Naive thymus-derived CD8-positive, alpha-beta T cell (primary cell): ENCODE measurements around the gene TRIP10. TPM values are rescaled to one million over a fixed set of nuclear protein-coding genes. Genes with fewer than 3 reads are reported as not detected.
"Not testable (repeated sequence)": the region's sequence is repeated elsewhere in the genome, so short reads cannot be mapped to it uniquely, and the experiment has no call there.

ENCODE experiments used
- ATAC-seq, 2 donors: fragments of 150-1000 bp; cut with Tn5 transposase in 1 of 2; sonication (Bioruptor Pico), chemical (Tn5 transposase) in 1 of 2; 1 replicate in 1 of 2; 2 replicates in 1 of 2; pipeline ENCODE4 v1.10.0; 2021; ENCODE audit warnings: mild to moderate bottlenecking in 2 of 2, moderate library complexity in 2 of 2
- POLR2A ChIA-PET: fragments of 350-600 bp; sonication (Branson Sonifier 250); formaldehyde crosslinking; loops from one replicate; lab custom pipeline; 2021; ENCODE audit warnings: antibody characterized with exemption; lab: Charles Lee
- DNase-seq, 10 donors: peaks; one replicate each; pipeline versions ENCODE4 v3.0.0 to v3.0.0-alpha.2; 2020 to 2022
- H3K27ac Mint-ChIP-seq, 10 donors: one replicate each; pipeline ENCODE4 v1.8.0; 2020 to 2022; ENCODE audit warnings: mild to moderate bottlenecking in 10 of 10, mixed read lengths in 10 of 10, moderate library complexity in 4 of 10, inconsistent platforms in 1 of 10
- H3K27me3 Mint-ChIP-seq, 5 donors: one replicate each; pipeline ENCODE4 v1.8.0; 2021 to 2022; ENCODE audit warnings: mixed read lengths in 5 of 5
- H3K36me3 Mint-ChIP-seq, 3 donors: one replicate each; pipeline ENCODE4 v1.8.0; 2020 to 2022; ENCODE audit warnings: mixed read lengths in 3 of 3, mild to moderate bottlenecking in 2 of 3, inconsistent platforms in 1 of 3
- H3K4me1 Mint-ChIP-seq, 4 donors: one replicate each; pipeline ENCODE4 v1.8.0; 2021 to 2022; ENCODE audit warnings: mixed read lengths in 4 of 4
- H3K4me3 Mint-ChIP-seq, 10 donors: one replicate each; pipeline ENCODE4 v1.8.0; 2020 to 2022; ENCODE audit warnings: mild to moderate bottlenecking in 10 of 10, mixed read lengths in 10 of 10, moderate library complexity in 6 of 10, inconsistent platforms in 1 of 10
- H3K9me3 Mint-ChIP-seq, 9 donors: one replicate each; pipeline ENCODE4 v1.8.0; 2020 to 2022; ENCODE audit warnings: mixed read lengths in 9 of 9, mild to moderate bottlenecking in 3 of 9, inconsistent platforms in 1 of 9, moderate library complexity in 1 of 9
- microRNA-seq: library from miRNA; unstranded; fragments of <30 nt; microRNA quantifications from one replicate; pipeline ENCODE4 v1.2.0, GENCODE V29; 2022; ENCODE audit warnings: borderline microRNAs expressed
- polyA plus RNA-seq, 3 donors: library from polyadenylated mRNA; unstranded; fragments of 300-500 nt; fragmentation: Illumina TruSeq; gene quantifications; one replicate each; pipeline ENCODE4 v1.2.3, GENCODE V29; 2021
- total RNA-seq, 8 experiments: library from RNA in 2 of 8; stranded (reverse) in 2 of 8; gene quantifications; one replicate each; pipeline ENCODE4 v1.2.3 and lab custom pipeline; 2021 to 2026

Gene TRIP10
- total and polyA plus RNA-seq, 5 experiments from 2014 or later, result 0.64 to 5.3 (median 1.0) TPM

- H3K4me3 Mint-ChIP-seq, result peak overlapping the region; percentile 85 to 99 (median 88)
- peaks cover 0 to 28% (median 0%) of the 10 kb centered on the region in 3 donors for H3K36me3 Mint-ChIP-seq
- DNase-seq, ATAC-seq, H3K9me3 Mint-ChIP-seq, H3K27me3 Mint-ChIP-seq: not testable (repeated sequence)
- peaks cover 42 to 86% (median 83%) of the 10 kb centered on the region in 4 donors for H3K4me1 Mint-ChIP-seq
- peak overlapping the region; percentile 91 to 99 (median 97) for H3K27ac Mint-ChIP-seq
- POLR2A ChIA-PET, result interaction anchor here (0.6 to 5.8 kb wide), 11 partner anchors 9 to 1012 kb away, joined by 3 to 109 read pairs (median 10); partner anchors contain the start of genes GPR108, SH2D3A and VAV1
Measured at GRCh38 chr19:6800160-6800790, 60.8 kb downstream of the TRIP10 start.

DNA sequence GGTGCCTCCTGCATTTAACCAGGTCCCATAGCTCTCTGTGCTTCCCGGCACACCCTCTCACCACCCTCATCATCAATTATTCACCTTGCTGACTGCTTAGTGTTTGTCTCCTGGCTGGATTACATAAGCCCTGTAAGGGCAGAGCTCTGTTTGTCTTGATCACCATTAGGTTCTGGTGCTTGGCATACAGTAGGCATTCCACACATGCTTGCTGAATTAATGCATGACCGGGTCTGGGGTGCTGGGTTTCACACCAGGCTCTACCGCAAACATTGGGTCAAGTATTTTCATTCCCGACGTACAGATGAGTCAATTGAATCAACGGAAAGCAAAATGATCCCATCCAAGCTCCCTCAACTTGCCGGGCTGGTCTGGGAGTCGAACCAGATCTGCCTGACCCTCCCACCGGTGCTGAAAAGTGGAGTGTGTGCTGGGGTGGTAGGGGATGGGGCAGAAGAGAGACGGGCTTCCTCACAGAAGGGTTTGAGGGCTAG, 61.6 kb downstream of the TRIP10 start:
- H3K27ac Mint-ChIP-seq, result peak overlapping the region; percentile 91 to 99 (median 97)
- POLR2A ChIA-PET, result interaction anchor here (0.9 to 5.8 kb wide), 14 partner anchors 10 to 90 kb away, joined by 3 to 109 read pairs (median 6); partner anchors contain the start of genes GPR108, SH2D3A and VAV1
- DNase-seq, result peak in 1 of 10 donors; percentile 7
- peaks cover 0 to 22% (median 0%) of the 10 kb centered on the region in 3 donors for H3K36me3 Mint-ChIP-seq
- H3K27me3 Mint-ChIP-seq, result peaks cover 0 to 2% (median 0%) of the 10 kb centered on the region in 5 donors
- H3K4me3 Mint-ChIP-seq, result peak overlapping the region; percentile 85 to 99 (median 88)
- H3K4me1 Mint-ChIP-seq, result peaks cover 38 to 79% (median 76%) of the 10 kb centered on the region in 4 donors
- peak in 1 of 2 donors; percentile 2 for ATAC-seq
- H3K9me3 Mint-ChIP-seq, result no peaks in the 10 kb centered on the region

Small RNA genes within 50 kb of the gene (microRNA-seq; reads per million reads assigned to microRNA genes)
- not detected for gene MIR6791

Other genes starting within 250 kb of the TRIP10 start
- 1 to 10 TPM; 7.6 to 8.8 TPM for gene TUBB4A, start 237.4 kb upstream of the TRIP10 start, total RNA-seq
- 1 to 10 TPM; 2.8 to 7.3 (median 5.2) TPM for gene TUBB4A, start 237.4 kb upstream of the TRIP10 start, polyA plus RNA-seq
- 1 to 10 TPM in 1 of 2 experiments, under 1 TPM in 1; 0.30 to 1.0 TPM for gene TNFSF9, start 208.7 kb upstream of the TRIP10 start, total RNA-seq
- gene TNFSF9, start 208.7 kb upstream of the TRIP10 start, polyA plus RNA-seq, result under 1 TPM in 2 of 3 donors, not detected in 1; 0.25 to 0.54 TPM
- gene CD70, start 148.5 kb upstream of the TRIP10 start, total RNA-seq, result not detected
- under 1 TPM in 1 of 3 donors, not detected in 2; 0.90 TPM for gene CD70, start 148.5 kb upstream of the TRIP10 start, polyA plus RNA-seq
- 1 to 10 TPM; 1.5 to 1.6 TPM for gene TNFSF14, start 69.5 kb upstream of the TRIP10 start, total RNA-seq
- gene TNFSF14, start 69.5 kb upstream of the TRIP10 start, polyA plus RNA-seq, result 1 to 10 TPM; 2.0 to 4.9 (median 3.4) TPM
- gene C3, start 19.0 kb upstream of the TRIP10 start, total RNA-seq, result 1 to 10 TPM in 1 of 2 experiments, under 1 TPM in 1; 0.80 to 2.4 TPM
- not detected for gene C3, start 19.0 kb upstream of the TRIP10 start, polyA plus RNA-seq
- 10 to 100 TPM; 56.8 to 58.3 TPM for gene GPR108, start 2.1 kb upstream of the TRIP10 start, total RNA-seq
- 10 to 100 TPM; 51.0 to 77.1 (median 58.0) TPM for gene GPR108, start 2.1 kb upstream of the TRIP10 start, polyA plus RNA-seq
- 10 to 100 TPM; 45.8 to 46.5 TPM for gene SH2D3A, start 27.8 kb downstream of the TRIP10 start, total RNA-seq
- 10 to 100 TPM; 23.0 to 47.3 (median 35.7) TPM for gene SH2D3A, start 27.8 kb downstream of the TRIP10 start, polyA plus RNA-seq
- gene VAV1, start 33.0 kb downstream of the TRIP10 start, total RNA-seq, result 10 to 100 TPM; 79.5 to 85.0 TPM
- 10 to 100 TPM; 18.7 to 27.9 (median 19.9) TPM for gene VAV1, start 33.0 kb downstream of the TRIP10 start, polyA plus RNA-seq
- 1 to 10 TPM; 2.3 to 2.8 TPM for gene ADGRE1, start 147.9 kb downstream of the TRIP10 start, total RNA-seq
- 1 to 10 TPM in 1 of 3 donors, under 1 TPM in 2; 0.35 to 2.5 (median 0.55) TPM for gene ADGRE1, start 147.9 kb downstream of the TRIP10 start, polyA plus RNA-seq